SK-MEL-5 (cell line): Measurements from ENCODE around the gene CCDC39. TPM values are rescaled to one million over a fixed set of nuclear protein-coding genes. Genes with fewer than 3 reads are reported as not detected.

Experiments
- DNase-seq: peaks from one replicate; pipeline ENCODE4 v3.0.0-alpha.2; 2016; ENCODE audit warnings: low read depth, low spot score
- in situ Hi-C: cut with HindIII; loops from 2 replicates; pipeline ENCODE4 v1.10.0; 2016; ENCODE audit warnings: low sequenced_read_pairs, high pct_unique_total_duplicates, low pct_unique_long_range_greater_than_20kb
- polyA plus RNA-seq, 2 experiments: library from polyadenylated mRNA; depleted of rRNA; stranded (reverse); fragments of >200 nt; gene quantifications; 2 replicates each; pipeline ENCODE4 v1.2.3, GENCODE V29; 2015
- total RNA-seq: library from RNA; depleted of rRNA; stranded (reverse); fragments of >200 nt; shearing (Covaris generic); gene quantifications from 2 replicates; pipeline ENCODE4 v1.2.3, GENCODE V29; 2014; rRNA removed

Gene CCDC39
- not detected in 2 replicates for total RNA-seq
- not detected in 2 replicates for polyA plus RNA-seq (2015; cell fraction: cytosol; rRNA removed)
- polyA plus RNA-seq (2015; cell fraction: nucleus; rRNA removed): not detected in 2 replicates

GRCh38 chr3:180679178-180680096 lies at the start of gene CCDC39:
Gene CCDC39 (minus strand): TSS chr3:180679489. CDS start chr3:180679380, 109 bp downstream.
- in situ Hi-C loops: no loop called here
- peak; percentile 50 for DNase-seq

GRCh38 chr3:180720012-180720411 lies 40.7 kb upstream of the CCDC39 start:
- in situ Hi-C loops: no loop called here
- no peak for DNase-seq

GRCh38 chr3:180707896-180708295 lies 28.6 kb upstream of the CCDC39 start:
- in situ Hi-C loops: no loop called here
- DNase-seq: no peak

GRCh38 chr3:180705619-180706018 lies 26.3 kb upstream of the CCDC39 start:
- in situ Hi-C loops: no loop called here

GRCh38 chr3:180704532-180704931 lies 25.2 kb upstream of the CCDC39 start:
- in situ Hi-C loops: no loop called here
- DNase-seq: no peak

More at GRCh38 chr3:180705619-180706018, 26.3 kb upstream of the CCDC39 start:
- no peak for DNase-seq

GRCh38 chr3:180700941-180701340 lies 21.7 kb upstream of the CCDC39 start:
- in situ Hi-C loops: no loop called here
- no peak for DNase-seq

GRCh38 chr3:180698760-180699270 lies 19.5 kb upstream of the CCDC39 start:
- no peak for DNase-seq
- in situ Hi-C loops: no loop called here

- in situ Hi-C loops: no loop called here
- no peak for DNase-seq
Observed at GRCh38 chr3:180694321-180694720, 15.0 kb upstream of the CCDC39 start.

GRCh38 chr3:180693656-180694055 lies 14.4 kb upstream of the CCDC39 start:
- in situ Hi-C loops: no loop called here
- no peak for DNase-seq

GRCh38 chr3:180690061-180690460 lies 10.8 kb upstream of the CCDC39 start:
- DNase-seq: peak; percentile 41
- in situ Hi-C loops: no loop called here

GRCh38 chr3:180684807-180685206 lies 5.5 kb upstream of the CCDC39 start:
- in situ Hi-C loops: no loop called here
- no peak for DNase-seq

GRCh38 chr3:180683816-180684215 lies 4.5 kb upstream of the CCDC39 start:
- DNase-seq: no peak
- in situ Hi-C loops: no loop called here

- DNase-seq: peak; percentile 49
- in situ Hi-C loops: no loop called here
Observed at GRCh38 chr3:180680097-180680430, 775 bp upstream of the CCDC39 start.

- DNase-seq: no peak
- in situ Hi-C loops: no loop called here
Observed at GRCh38 chr3:180678231-180678630, 1.1 kb downstream of the CCDC39 start.

- DNase-seq: no peak
- in situ Hi-C loops: no loop called here
Observed at GRCh38 chr3:180661444-180661843, 17.8 kb downstream of the CCDC39 start.

- DNase-seq: peak; percentile 19
- in situ Hi-C loops: no loop called here
Observed at GRCh38 chr3:180657094-180657493, 22.2 kb downstream of the CCDC39 start.

- no peak for DNase-seq
- in situ Hi-C loops: no loop called here
Observed at GRCh38 chr3:180656406-180656805, 22.9 kb downstream of the CCDC39 start.

- peak; percentile 26 for DNase-seq
- in situ Hi-C loops: no loop called here
Observed at GRCh38 chr3:180646187-180646790, 33.0 kb downstream of the CCDC39 start.
